Ishikawa (cell line): ENCODE data around the gene SNAI3.

Experiments
- CEBPB ChIP-seq: IDR thresholded peaks from 2 replicates; pipeline ENCODE4 v1.6.1; 2012
- EGR1 ChIP-seq: IDR thresholded peaks from 2 replicates; pipeline ENCODE4 v1.6.1; 2012
- EP300 ChIP-seq: IDR thresholded peaks from 2 replicates; pipeline ENCODE4 v1.6.1; 2012; ENCODE audit warnings: borderline replicate concordance
- FOXM1 ChIP-seq: IDR thresholded peaks from 2 replicates; pipeline ENCODE4 v1.6.1; 2012; ENCODE audit warnings: low read depth, borderline replicate concordance
- NFIC ChIP-seq: IDR thresholded peaks from 2 replicates; pipeline ENCODE4 v1.6.1; 2012
- TAF1 ChIP-seq: IDR thresholded peaks from 2 replicates; pipeline ENCODE4 v1.6.1; 2012; ENCODE audit warnings: low read depth, mild to moderate bottlenecking
- TCF12 ChIP-seq: IDR thresholded peaks from 2 replicates; pipeline ENCODE4 v1.6.1; 2012; ENCODE audit warnings: low read depth
- YY1 ChIP-seq: IDR thresholded peaks from 2 replicates; pipeline ENCODE4 v1.6.1; 2012; ENCODE audit warnings: low read depth
- TF ChIP-seq, protein P1 (sequence below): IDR thresholded peaks from 2 replicates; pipeline ENCODE4 v1.6.1; 2012; ENCODE audit warnings: low read depth, mild to moderate bottlenecking
- TF ChIP-seq, protein P2 (sequence below): IDR thresholded peaks from 2 replicates; pipeline ENCODE4 v1.6.1; 2012

DNA sequence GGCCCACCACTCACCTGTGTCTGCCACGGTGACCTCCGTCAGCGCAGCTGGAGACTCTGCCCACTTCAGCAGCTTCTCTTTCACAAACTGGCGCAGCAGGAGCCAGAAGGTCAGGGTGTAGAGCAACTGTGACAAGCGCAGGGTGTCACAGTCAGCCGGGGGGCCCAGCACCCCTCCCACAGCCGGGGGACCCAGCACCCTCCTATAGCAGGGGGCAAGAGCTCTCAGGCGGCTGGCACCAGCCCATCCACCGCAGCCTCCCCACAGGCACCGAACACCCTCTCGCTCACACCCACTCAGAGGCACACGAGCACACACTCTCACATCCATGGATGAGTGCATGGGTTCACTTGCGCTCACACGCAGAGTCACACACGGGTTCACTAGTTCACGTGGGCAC is 48.8 kb upstream of the SNAI3 start:
- TF ChIP-seq CEBPB, result no peak
- TF ChIP-seq TAF1, result no peak
- no peak for TF ChIP-seq EP300
- no peak for TF ChIP-seq NFIC
- no peak for TF ChIP-seq YY1
- TF ChIP-seq, protein P1, sequence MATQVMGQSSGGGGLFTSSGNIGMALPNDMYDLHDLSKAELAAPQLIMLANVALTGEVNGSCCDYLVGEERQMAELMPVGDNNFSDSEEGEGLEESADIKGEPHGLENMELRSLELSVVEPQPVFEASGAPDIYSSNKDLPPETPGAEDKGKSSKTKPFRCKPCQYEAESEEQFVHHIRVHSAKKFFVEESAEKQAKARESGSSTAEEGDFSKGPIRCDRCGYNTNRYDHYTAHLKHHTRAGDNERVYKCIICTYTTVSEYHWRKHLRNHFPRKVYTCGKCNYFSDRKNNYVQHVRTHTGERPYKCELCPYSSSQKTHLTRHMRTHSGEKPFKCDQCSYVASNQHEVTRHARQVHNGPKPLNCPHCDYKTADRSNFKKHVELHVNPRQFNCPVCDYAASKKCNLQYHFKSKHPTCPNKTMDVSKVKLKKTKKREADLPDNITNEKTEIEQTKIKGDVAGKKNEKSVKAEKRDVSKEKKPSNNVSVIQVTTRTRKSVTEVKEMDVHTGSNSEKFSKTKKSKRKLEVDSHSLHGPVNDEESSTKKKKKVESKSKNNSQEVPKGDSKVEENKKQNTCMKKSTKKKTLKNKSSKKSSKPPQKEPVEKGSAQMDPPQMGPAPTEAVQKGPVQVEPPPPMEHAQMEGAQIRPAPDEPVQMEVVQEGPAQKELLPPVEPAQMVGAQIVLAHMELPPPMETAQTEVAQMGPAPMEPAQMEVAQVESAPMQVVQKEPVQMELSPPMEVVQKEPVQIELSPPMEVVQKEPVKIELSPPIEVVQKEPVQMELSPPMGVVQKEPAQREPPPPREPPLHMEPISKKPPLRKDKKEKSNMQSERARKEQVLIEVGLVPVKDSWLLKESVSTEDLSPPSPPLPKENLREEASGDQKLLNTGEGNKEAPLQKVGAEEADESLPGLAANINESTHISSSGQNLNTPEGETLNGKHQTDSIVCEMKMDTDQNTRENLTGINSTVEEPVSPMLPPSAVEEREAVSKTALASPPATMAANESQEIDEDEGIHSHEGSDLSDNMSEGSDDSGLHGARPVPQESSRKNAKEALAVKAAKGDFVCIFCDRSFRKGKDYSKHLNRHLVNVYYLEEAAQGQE, result no peak
- no peak for TF ChIP-seq EGR1
- TF ChIP-seq FOXM1, result no peak
- TF ChIP-seq TCF12, result no peak
- TF ChIP-seq, protein P2, sequence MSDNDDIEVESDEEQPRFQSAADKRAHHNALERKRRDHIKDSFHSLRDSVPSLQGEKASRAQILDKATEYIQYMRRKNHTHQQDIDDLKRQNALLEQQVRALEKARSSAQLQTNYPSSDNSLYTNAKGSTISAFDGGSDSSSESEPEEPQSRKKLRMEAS, result no peak
